Lower leg skin (tissue), 4 donors: ENCODE measurements around the gene PRCC. TPM values are rescaled to one million over a fixed set of nuclear protein-coding genes. Genes with fewer than 3 reads are reported as not detected.

ENCODE experiments used
- DNase-seq, 2 donors: peaks; one replicate each; pipeline ENCODE4 v3.0.0-alpha.2; 2019; ENCODE audit warnings: low spot score in 2 of 2
- H3K4me3 ChIP-seq: fragments of 200-600 bp; sonication (generic); 2 replicates; pipeline ENCODE4 v1.5.1; 2017; ENCODE audit warnings: mild to moderate bottlenecking, low read depth; ENCODE audit not compliant: poor library complexity, severe bottlenecking
- POLR2A ChIP-seq, 2 donors: fragments of 450-650 bp; IDR thresholded peaks; one replicate each; pipeline ENCODE4 v1.6.1; 2016 to 2017; ENCODE audit warnings: antibody characterized with exemption in 2 of 2, mild to moderate bottlenecking in 1 of 2, moderate library complexity in 1 of 2
- WGBS, 2 donors: methylation state at CpG; one replicate each; pipeline ENCODE4 v1.1.5; 2018; 5-methylcytosine and 5-hydroxymethylcytosine counted together
- intact Hi-C: fragments of 100-400 bp; cut with DNase I; formaldehyde crosslinking; loops from one replicate; pipeline ENCODE4 v1.15.0; 2023; ENCODE audit warnings: low total_unique reads
- total RNA-seq, 4 donors: library from RNA; depleted of rRNA; stranded (reverse); fragments of >200 nt; gene quantifications; one replicate each; pipeline ENCODE4 v1.1.0, GENCODE V29; 2016
- TF ChIP-seq, protein P1 (sequence below), 3 donors: fragments of 450-650 bp; IDR thresholded peaks; one replicate each; pipeline ENCODE4 v1.5.1; 2016; ENCODE audit warnings: antibody characterized with exemption in 3 of 3, mild to moderate bottlenecking in 3 of 3, moderate library complexity in 2 of 3

PRCC gene
- total RNA-seq, 4 donors from 2014 or later = 35.4 to 45.6 (median 38.8) TPM

DNA sequence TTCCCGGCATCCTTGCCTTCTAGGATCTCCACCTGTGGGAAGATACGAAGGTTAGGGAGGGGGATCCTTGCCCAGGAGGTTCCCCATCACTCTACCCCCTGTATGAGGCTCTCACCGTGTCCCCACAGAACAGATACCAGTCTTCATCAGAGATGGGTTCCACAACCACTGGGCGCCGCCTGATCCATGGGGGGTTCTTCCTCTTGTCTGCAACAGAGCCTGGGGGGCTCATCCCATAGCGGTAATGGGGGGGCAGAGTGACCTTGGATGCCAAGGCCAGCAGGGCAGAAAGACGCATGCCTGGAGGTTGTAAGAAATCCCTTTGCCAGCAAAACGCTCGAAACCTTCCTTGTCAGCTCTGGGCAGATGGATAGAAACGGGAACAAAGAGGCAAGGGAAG, 28.9 kb upstream of the PRCC start:
- intact Hi-C loops = no loop called here
- no peak for TF ChIP-seq POLR2A (IDR thresholded peaks at IDR 0.05)
- TF ChIP-seq, protein P1, sequence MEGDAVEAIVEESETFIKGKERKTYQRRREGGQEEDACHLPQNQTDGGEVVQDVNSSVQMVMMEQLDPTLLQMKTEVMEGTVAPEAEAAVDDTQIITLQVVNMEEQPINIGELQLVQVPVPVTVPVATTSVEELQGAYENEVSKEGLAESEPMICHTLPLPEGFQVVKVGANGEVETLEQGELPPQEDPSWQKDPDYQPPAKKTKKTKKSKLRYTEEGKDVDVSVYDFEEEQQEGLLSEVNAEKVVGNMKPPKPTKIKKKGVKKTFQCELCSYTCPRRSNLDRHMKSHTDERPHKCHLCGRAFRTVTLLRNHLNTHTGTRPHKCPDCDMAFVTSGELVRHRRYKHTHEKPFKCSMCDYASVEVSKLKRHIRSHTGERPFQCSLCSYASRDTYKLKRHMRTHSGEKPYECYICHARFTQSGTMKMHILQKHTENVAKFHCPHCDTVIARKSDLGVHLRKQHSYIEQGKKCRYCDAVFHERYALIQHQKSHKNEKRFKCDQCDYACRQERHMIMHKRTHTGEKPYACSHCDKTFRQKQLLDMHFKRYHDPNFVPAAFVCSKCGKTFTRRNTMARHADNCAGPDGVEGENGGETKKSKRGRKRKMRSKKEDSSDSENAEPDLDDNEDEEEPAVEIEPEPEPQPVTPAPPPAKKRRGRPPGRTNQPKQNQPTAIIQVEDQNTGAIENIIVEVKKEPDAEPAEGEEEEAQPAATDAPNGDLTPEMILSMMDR (IDR thresholded peaks at IDR 0.05) = no peak
- H3K4me3 ChIP-seq = no peak overlapping the region
- 89 to 90% methylated on average over 10 of the region's 10 CpGs for WGBS, 2 donors
- no peak for DNase-seq

DNA sequence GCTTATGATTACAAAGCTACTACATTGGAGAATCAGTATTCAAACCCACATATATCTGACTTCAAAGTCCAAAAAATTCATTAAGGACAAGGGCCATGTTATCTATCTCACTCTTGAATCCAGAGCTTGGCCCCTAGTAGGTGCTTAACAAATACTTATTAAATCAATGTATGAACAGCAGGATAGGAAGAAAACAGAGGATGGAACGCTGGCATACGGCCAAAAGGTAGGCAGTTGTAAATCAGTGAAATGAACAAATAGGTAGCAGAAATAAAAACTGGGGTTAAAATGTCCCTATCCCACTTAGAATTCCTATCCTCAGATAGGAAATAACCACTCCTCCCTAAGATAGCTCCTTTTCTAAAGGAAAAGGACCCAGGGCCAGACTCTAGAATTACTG, 28.4 kb upstream of the PRCC start:
- TF ChIP-seq, protein P1 (IDR thresholded peaks at IDR 0.05) = no peak
- no peak for TF ChIP-seq POLR2A (IDR thresholded peaks at IDR 0.05)
- DNase-seq = no peak
- H3K4me3 ChIP-seq = no peak overlapping the region
- 70 to 76% methylated on average over 2 of the region's 2 CpGs for WGBS, 2 donors
- intact Hi-C loops = no loop called here

DNA sequence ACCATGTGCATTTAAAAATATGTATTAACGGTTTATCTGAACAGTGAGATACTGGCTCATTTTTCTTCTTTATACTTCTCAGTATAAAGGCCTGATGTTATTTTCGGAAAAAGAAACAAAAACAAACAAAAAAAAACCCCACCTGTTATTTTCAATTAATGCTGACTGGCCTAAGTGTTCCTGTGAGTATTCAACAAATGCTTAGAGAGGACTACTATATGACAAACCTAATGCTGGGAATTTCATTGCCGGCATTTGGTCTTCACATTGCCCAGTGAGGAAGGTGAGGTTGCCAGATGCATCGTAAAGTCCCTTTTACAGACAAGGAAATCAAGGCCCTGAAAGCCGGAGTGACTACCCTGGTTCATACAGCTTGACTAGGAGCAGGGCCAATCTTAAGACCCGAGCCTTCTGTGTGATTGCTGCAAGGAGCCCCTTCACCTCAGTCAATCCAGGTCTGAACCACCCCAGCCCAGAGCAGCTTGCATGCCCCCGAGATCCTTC, 27.0 kb upstream of the PRCC start:
- TF ChIP-seq POLR2A (IDR thresholded peaks at IDR 0.05) = no peak
- TF ChIP-seq, protein P1 (IDR thresholded peaks at IDR 0.05) = no peak
- WGBS, 2 donors = 16 to 17% methylated on average over 7 of the region's 7 CpGs
- intact Hi-C loops = no loop called here
- peak in 1 of 2 donors; percentile 42 for DNase-seq
- peak overlapping the region; percentile 67 for H3K4me3 ChIP-seq

DNA sequence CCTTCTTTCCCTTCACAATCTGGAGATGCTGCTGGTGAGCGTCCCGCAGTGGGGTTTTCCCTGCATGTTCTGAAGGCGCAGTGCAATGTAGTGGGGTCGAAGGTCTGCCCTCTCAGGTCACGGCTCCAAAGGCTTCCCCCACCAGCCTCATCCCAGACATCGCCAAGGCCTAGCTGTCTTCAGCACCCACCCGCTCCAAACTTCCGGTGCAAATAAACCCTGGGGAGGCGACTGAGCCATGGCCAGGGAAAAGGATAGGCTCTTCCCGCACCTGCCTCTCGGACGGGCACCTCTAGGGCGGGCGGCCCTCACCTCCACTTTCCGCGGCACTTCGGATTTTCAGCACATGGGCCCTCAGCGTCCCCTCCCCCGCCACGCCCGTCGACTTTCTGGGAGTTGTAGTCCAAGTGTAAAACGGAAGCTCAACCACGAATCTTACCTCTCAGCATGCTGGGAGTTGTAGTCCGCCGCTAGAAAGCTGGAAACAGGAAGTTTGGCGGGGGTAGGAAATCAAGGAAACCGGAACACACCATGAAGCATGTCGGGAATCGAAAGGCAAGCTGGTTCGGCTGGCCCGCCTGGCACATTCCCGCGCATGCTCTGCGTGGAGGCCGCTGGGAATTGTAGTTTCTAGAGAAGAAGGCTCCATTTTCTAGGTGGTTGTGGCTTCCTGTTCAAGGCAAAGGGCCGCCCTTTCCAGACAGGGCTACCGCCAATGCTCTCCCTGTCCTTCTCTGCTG, 26.4 kb upstream of the PRCC start, which contains the start of gene MRPL24:
MRPL24 (minus strand) TSS at position 348 of the 740 bp plus-strand sequence. CDS start 2,384 bp downstream, outside the sequence.
- no peak for TF ChIP-seq POLR2A (IDR thresholded peaks at IDR 0.05)
- TF ChIP-seq, protein P1 (IDR thresholded peaks at IDR 0.05) = no peak
- peak; percentile 99 for DNase-seq
- peak within 1 kb of the TSS; percentile 67 for H3K4me3 ChIP-seq
- WGBS, 2 donors = 0% methylated on average over 38 of the region's 38 CpGs
- intact Hi-C loops = no loop called here

DNA sequence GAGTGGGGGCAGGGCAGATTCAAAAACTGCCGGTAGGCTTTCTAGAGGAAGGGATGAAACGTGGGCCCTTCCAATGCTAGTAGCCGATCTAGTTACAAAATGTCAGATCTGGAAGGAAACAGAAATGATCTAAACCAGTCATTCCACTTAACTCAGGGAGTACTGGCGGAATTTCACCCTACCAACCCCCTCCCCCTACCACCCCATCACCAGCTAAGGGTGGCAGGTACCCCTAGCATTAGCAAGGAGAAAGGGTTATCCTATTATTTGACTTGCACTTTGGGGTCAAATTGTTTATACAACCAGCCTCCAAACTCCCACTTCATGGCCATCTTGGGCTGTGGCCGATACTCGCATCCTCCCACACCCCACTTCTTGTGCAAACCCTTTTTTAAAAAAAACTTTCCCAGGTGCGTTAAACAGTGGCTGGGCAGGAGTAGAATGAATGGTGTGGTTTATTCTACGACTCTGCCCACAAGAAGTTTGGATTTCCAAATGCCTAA, 25.8 kb upstream of the PRCC start:
- intact Hi-C loops = no loop called here
- DNase-seq = no peak
- no peak for TF ChIP-seq POLR2A (IDR thresholded peaks at IDR 0.05)
- TF ChIP-seq, protein P1 (IDR thresholded peaks at IDR 0.05) = no peak
- WGBS, 2 donors = 49 to 51% methylated on average over 8 of the region's 8 CpGs
- H3K4me3 ChIP-seq = no peak overlapping the region
